Osteoblast (primary cell): ENCODE results near the gene COX7A2. TPM values are rescaled to one million over a fixed set of nuclear protein-coding genes. Genes with fewer than 3 reads are reported as not detected.

Source experiments
- DNase-seq: peaks from one replicate; pipeline ENCODE4 v3.0.0; 2011; ENCODE audit warnings: low spot score, mixed read lengths; ENCODE audit not compliant: insufficient read length; ENCODE audit errors: missing footprints
- H2AFZ ChIP-seq: 2 replicates; pipeline ENCODE4 v1.6.0; 2011; ENCODE audit warnings: mild to moderate bottlenecking, low read length
- H3K27ac ChIP-seq: 2 replicates; pipeline ENCODE4 v1.5.1; 2011; ENCODE audit warnings: mild to moderate bottlenecking, low read depth, low read length, moderate library complexity
- H3K27me3 ChIP-seq: 2 replicates; pipeline ENCODE4 v1.6.0; 2012; ENCODE audit warnings: mild to moderate bottlenecking, control low read depth, inconsistent platforms, low read length, moderate library complexity; ENCODE audit not compliant: insufficient read depth
- H3K36me3 ChIP-seq: 2 replicates; pipeline ENCODE4 v1.5.1; 2011; ENCODE audit warnings: mild to moderate bottlenecking, low read length, control low read depth, moderate library complexity; ENCODE audit not compliant: insufficient read depth
- H3K4me1 ChIP-seq: 2 replicates; pipeline ENCODE4 v1.5.1; 2011; ENCODE audit warnings: mild to moderate bottlenecking, low read length, control low read depth, moderate library complexity; ENCODE audit not compliant: insufficient read depth
- H3K4me2 ChIP-seq: 2 replicates; pipeline ENCODE4 v1.6.0; 2011; ENCODE audit warnings: mild to moderate bottlenecking, low read length; ENCODE audit not compliant: insufficient read depth
- H3K4me3 ChIP-seq: fragments of 200-600 bp; sonication (generic); 3 replicates; pipeline ENCODE4 v1.5.1; 2012; ENCODE audit warnings: mild to moderate bottlenecking, low read length, inconsistent platforms; ENCODE audit not compliant: insufficient read depth
- H3K79me2 ChIP-seq: 2 replicates; pipeline ENCODE4 v1.6.0; 2012; ENCODE audit warnings: mild to moderate bottlenecking, low read length, control low read depth, inconsistent platforms; ENCODE audit not compliant: insufficient read depth
- H3K9me3 ChIP-seq: 2 replicates; pipeline ENCODE4 v1.5.1; 2011; ENCODE audit warnings: low read depth, low read length, control low read depth
- H4K20me1 ChIP-seq: 2 replicates; pipeline ENCODE4 v1.6.0; 2012; ENCODE audit warnings: mild to moderate bottlenecking, low read length, control low read depth; ENCODE audit not compliant: insufficient read depth
- CTCF ChIP-seq: IDR thresholded peaks from 2 replicates; pipeline ENCODE4 v1.5.1; 2011; ENCODE audit warnings: mild to moderate bottlenecking, low read depth, low read length, moderate library complexity; ENCODE audit errors: extremely low read depth
- total RNA-seq: library from RNA; depleted of rRNA; stranded (reverse); fragments of >200 nt; gene quantifications from 2 replicates; pipeline ENCODE4 v1.2.3, GENCODE V29; 2012

Gene COX7A2
- total RNA-seq = 72.0 and 80.7 TPM in 2 replicates

GRCh38 chr6:75243333-75244062 lies at the start of gene COX7A2:
TSS of gene COX7A2 (minus strand) at chr6:75243801. CDS start at chr6:75243734, 67 bp downstream.
- H3K4me2 ChIP-seq = peak within 1 kb of the TSS; percentile 82
- H3K4me1 ChIP-seq = peaks cover 15% of the 10 kb centered on the region
- peak within 1 kb of the TSS; percentile 99 for H3K4me3 ChIP-seq
- H3K79me2 ChIP-seq = peaks cover 38% of the 10 kb centered on the region
- H3K27ac ChIP-seq = peak within 1 kb of the TSS; percentile 99
- peaks cover 14% of the 10 kb centered on the region for H4K20me1 ChIP-seq
- peak within 1 kb of the TSS; percentile 98 for H2AFZ ChIP-seq
- H3K36me3 ChIP-seq = peaks cover 22% of the 10 kb centered on the region
- no peaks in the 10 kb centered on the region for H3K9me3 ChIP-seq
- no peak for TF ChIP-seq CTCF
- H3K27me3 ChIP-seq = no peaks in the 10 kb centered on the region
- peak; percentile 85 for DNase-seq

- DNase-seq = no peak
- Histone ChIP-seq H3K4me2 (no peak overlapping the region), H3K79me2 (no peaks in the 10 kb centered on the region), H3K27ac (no peak overlapping the region), H4K20me1 (no peaks in the 10 kb centered on the region), H3K36me3 (no peaks in the 10 kb centered on the region), H3K27me3 (no peaks in the 10 kb centered on the region), H3K9me3 (no peaks in the 10 kb centered on the region), H2AFZ (no peak overlapping the region), H3K4me3 (no peak overlapping the region), H3K4me1 (no peaks in the 10 kb centered on the region)
- no peak for TF ChIP-seq CTCF
Measured at GRCh38 chr6:75292555-75292954, 49.0 kb upstream of the COX7A2 start.

- H3K4me2 ChIP-seq = no peak overlapping the region
- H4K20me1 ChIP-seq = no peaks in the 10 kb centered on the region
- no peaks in the 10 kb centered on the region for H3K79me2 ChIP-seq
- no peak overlapping the region for H2AFZ ChIP-seq
- no peaks in the 10 kb centered on the region for H3K4me1 ChIP-seq
- DNase-seq = no peak
- no peaks in the 10 kb centered on the region for H3K27me3 ChIP-seq
- no peaks in the 10 kb centered on the region for H3K9me3 ChIP-seq
- H3K27ac ChIP-seq = no peak overlapping the region
- no peak overlapping the region for H3K4me3 ChIP-seq
- H3K36me3 ChIP-seq = no peaks in the 10 kb centered on the region
- no peak for TF ChIP-seq CTCF
Measured at GRCh38 chr6:75291744-75292143, 48.1 kb upstream of the COX7A2 start.

- Histone ChIP-seq H3K4me2 (no peak overlapping the region), H2AFZ (no peak overlapping the region), H3K4me1 (no peaks in the 10 kb centered on the region), H3K36me3 (no peaks in the 10 kb centered on the region), H3K27me3 (no peaks in the 10 kb centered on the region), H3K79me2 (no peaks in the 10 kb centered on the region), H4K20me1 (no peaks in the 10 kb centered on the region), H3K4me3 (no peak overlapping the region), H3K9me3 (no peaks in the 10 kb centered on the region), H3K27ac (no peak overlapping the region)
- DNase-seq = no peak
- no peak for TF ChIP-seq CTCF
Measured at GRCh38 chr6:75291331-75291730, 47.7 kb upstream of the COX7A2 start.
